Measurements from ENCODE around the gene TMEM242. TPM values are rescaled to one million over a fixed set of nuclear protein-coding genes. Genes with fewer than 3 reads are reported as not detected.

The TMEM242 gene
- total and polyA plus RNA-seq, 10 donors: 3.7 to 16.0 (median 7.2) TPM

DNA sequence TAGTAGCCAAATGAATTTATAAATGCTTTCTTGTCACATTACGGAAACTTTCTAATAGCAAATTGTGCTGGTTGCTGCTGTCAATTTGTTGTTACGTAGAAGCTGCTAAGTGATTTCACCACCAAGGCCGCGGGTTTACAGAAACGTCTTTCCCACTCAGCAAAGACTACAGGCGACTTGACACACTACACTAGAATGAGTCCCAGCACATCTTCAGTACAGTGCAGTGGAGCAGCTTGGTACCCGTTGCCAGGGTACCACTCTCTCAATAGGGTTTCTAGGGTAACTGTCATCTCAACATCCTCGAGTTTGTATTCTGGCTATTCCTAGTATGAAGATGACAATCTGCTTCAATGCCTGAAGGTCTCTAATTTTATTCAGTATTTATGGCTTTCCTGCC, 35.0 kb upstream of the TMEM242 start:
- Histone ChIP-seq H3K27ac (no peak overlapping the region), H3K4me1 (no peaks in the 10 kb centered on the region), H3K27me3 (replicated peaks in 1 of 7) (peaks cover 0 to 39% (median 0%) of the 10 kb centered on the region in 7 donors), H3K4me3 (no peak overlapping the region), H3K9me3 (no peaks in the 10 kb centered on the region), H3K36me3 (no peaks in the 10 kb centered on the region)
- 84 to 89% (median 85%) methylated on average over 8 of the region's 8 CpGs for WGBS, 5 donors
- TF ChIP-seq, protein P1, sequence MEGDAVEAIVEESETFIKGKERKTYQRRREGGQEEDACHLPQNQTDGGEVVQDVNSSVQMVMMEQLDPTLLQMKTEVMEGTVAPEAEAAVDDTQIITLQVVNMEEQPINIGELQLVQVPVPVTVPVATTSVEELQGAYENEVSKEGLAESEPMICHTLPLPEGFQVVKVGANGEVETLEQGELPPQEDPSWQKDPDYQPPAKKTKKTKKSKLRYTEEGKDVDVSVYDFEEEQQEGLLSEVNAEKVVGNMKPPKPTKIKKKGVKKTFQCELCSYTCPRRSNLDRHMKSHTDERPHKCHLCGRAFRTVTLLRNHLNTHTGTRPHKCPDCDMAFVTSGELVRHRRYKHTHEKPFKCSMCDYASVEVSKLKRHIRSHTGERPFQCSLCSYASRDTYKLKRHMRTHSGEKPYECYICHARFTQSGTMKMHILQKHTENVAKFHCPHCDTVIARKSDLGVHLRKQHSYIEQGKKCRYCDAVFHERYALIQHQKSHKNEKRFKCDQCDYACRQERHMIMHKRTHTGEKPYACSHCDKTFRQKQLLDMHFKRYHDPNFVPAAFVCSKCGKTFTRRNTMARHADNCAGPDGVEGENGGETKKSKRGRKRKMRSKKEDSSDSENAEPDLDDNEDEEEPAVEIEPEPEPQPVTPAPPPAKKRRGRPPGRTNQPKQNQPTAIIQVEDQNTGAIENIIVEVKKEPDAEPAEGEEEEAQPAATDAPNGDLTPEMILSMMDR (IDR thresholded peaks at IDR 0.05 in 8 of 11, conservative IDR thresholded peaks at IDR 0.05 in 3 of 11): no peak
- TF ChIP-seq POLR2A (IDR thresholded peaks at IDR 0.05): no peak
- TF ChIP-seq POLR2AphosphoS5 (IDR thresholded peaks at IDR 0.05): no peak
- intact Hi-C loops (cut with DNase I; ENCODE audit: low total_unique reads): no loop called here
- no peak for DNase-seq

DNA sequence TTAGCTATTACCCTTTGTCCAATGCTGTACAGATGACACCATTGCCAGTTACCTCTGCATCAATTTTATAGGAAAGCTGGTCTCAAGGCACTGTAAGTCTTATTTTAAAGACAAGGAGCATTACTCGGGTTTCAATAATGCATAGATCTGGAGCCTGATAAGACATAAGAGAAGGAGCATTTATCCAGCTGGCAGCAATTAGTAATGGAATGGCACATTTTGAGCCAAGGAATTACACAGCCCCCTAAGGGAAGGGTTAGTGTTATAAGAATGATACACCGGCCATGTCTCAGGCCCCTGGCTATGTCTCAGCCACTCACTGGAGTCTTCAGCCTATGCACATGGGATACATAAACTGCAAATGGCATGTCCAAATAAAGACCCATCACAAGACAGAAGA, 23.1 kb upstream of the TMEM242 start:
- no peak overlapping the region for H3K27ac ChIP-seq
- no peaks in the 10 kb centered on the region for H3K4me1 ChIP-seq

DNA sequence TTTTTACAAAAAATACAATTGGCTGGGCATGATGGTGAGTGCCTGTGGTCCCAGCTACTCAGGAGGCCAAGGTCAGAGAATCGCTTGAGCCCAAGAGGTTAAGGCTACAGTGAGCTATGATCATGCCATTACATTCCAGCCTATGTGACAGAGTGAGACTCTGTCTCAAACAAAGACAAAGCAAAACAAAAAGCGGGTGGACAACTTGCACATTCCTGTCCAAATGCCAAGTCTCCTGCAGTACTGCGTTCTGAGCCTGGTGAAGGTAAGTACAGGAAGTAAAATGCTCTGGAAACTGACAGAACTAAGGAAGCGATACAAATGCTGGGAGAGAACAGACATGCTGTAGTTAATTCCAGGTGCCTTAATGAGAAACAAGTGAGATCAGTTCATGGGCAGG, 20.4 kb upstream of the TMEM242 start:
- Histone ChIP-seq H3K27me3 (replicated peaks in 1 of 7) (peaks cover 0 to 33% (median 5%) of the 10 kb centered on the region in 7 donors), H3K9me3 (no peaks in the 10 kb centered on the region), H3K4me3 (no peak overlapping the region), H3K4me1 (no peaks in the 10 kb centered on the region), H3K36me3 (no peaks in the 10 kb centered on the region), H3K27ac (no peak overlapping the region)
- DNase-seq: no peak
- TF ChIP-seq, protein P1 (IDR thresholded peaks at IDR 0.05 in 8 of 11, conservative IDR thresholded peaks at IDR 0.05 in 3 of 11): no peak
- TF ChIP-seq POLR2A (IDR thresholded peaks at IDR 0.05): no peak
- no peak for TF ChIP-seq POLR2AphosphoS5 (IDR thresholded peaks at IDR 0.05)
- 62 to 87% (median 77%) methylated on average over 4 of the region's 4 CpGs for WGBS, 5 donors
- intact Hi-C loops (cut with DNase I; ENCODE audit: low total_unique reads): no loop called here

More for the DNA sequence above, 23.1 kb upstream of the TMEM242 start:
- peaks cover 0 to 11% (median 7%) of the 10 kb centered on the region in 8 donors for H3K9me3 ChIP-seq
- H3K36me3 ChIP-seq: no peaks in the 10 kb centered on the region
- TF ChIP-seq POLR2A (IDR thresholded peaks at IDR 0.05) (no peak), POLR2AphosphoS5 (IDR thresholded peaks at IDR 0.05) (no peak)
- TF ChIP-seq, protein P1 (IDR thresholded peaks at IDR 0.05 in 8 of 11, conservative IDR thresholded peaks at IDR 0.05 in 3 of 11): no peak
- H3K4me3 ChIP-seq: no peak overlapping the region
- H3K27me3 ChIP-seq (replicated peaks in 1 of 7): peaks cover 0 to 24% (median 5%) of the 10 kb centered on the region in 7 donors
- intact Hi-C loops (cut with DNase I; ENCODE audit: low total_unique reads): no loop called here
- DNase-seq: no peak
- 89 to 97% (median 92%) methylated on average over 2 of the region's 2 CpGs for WGBS, 5 donors

DNA sequence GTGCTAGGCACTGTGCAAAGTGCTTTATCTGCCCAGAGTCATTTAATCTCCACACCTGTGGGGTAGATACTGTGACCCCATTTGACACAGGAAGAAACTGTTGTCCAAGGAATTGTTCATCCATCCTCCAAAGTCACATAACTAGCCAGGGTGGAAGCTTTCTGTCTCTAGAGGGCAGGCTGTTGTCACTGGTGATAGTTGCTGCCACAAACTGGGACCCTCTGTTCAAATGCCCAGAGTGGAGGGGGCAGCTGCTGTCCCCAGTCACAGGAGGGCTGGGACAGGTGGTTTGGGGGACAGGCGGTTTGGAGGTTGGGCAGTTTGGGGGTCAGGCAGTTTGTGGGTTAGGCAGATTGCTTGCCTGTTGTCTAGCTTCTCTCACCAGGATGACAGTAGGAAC, 16.1 kb upstream of the TMEM242 start:
- intact Hi-C loops (cut with DNase I; ENCODE audit: low total_unique reads): no loop called here
- TF ChIP-seq POLR2AphosphoS5 (IDR thresholded peaks at IDR 0.05): no peak
- TF ChIP-seq, protein P1 (IDR thresholded peaks at IDR 0.05 in 8 of 11, conservative IDR thresholded peaks at IDR 0.05 in 3 of 11): no peak
- TF ChIP-seq POLR2A (IDR thresholded peaks at IDR 0.05): no peak
- peaks cover 0 to 50% (median 0%) of the 10 kb centered on the region in 7 donors for H3K27me3 ChIP-seq (replicated peaks in 1 of 7)
- DNase-seq: no peak
- H3K27ac ChIP-seq: no peak overlapping the region
- H3K36me3 ChIP-seq: no peaks in the 10 kb centered on the region
- 81 to 100% (median 86%) methylated on average over 1 of the region's 1 CpG for WGBS, 5 donors
- no peaks in the 10 kb centered on the region for H3K9me3 ChIP-seq
- H3K4me3 ChIP-seq: no peak overlapping the region
- H3K4me1 ChIP-seq: no peaks in the 10 kb centered on the region

Data from spleen (tissue), 11 donors.